SJSA1 (cell line): ENCODE measurements around the gene GRAP2. TPM values are rescaled to one million over a fixed set of nuclear protein-coding genes. Genes with fewer than 3 reads are reported as not detected.
"Not testable (repeated sequence)": the region's sequence is repeated elsewhere in the genome, so short reads cannot be mapped to it uniquely, and the experiment has no call there.

Experiments used
- DNase-seq, 2 experiments: peaks; one replicate each; pipeline ENCODE4 v3.0.0-alpha.2; 2015 to 2020; ENCODE audit warnings: low spot score in 2 of 2, low read depth in 1 of 2
- H3K27ac ChIP-seq: fragments of 250-450 bp; sonication (Bioruptor Pico); 2 replicates; pipeline ENCODE4 v1.5.1; 2020; ENCODE audit warnings: mild to moderate bottlenecking, moderate library complexity
- H3K27me3 ChIP-seq: fragments of 250-450 bp; sonication (Bioruptor Pico); replicated peaks from 2 replicates; pipeline ENCODE4 v1.5.1; 2020; ENCODE audit warnings: mild to moderate bottlenecking, moderate library complexity
- H3K36me3 ChIP-seq: fragments of 250-450 bp; sonication (Bioruptor Pico); 2 replicates; pipeline ENCODE4 v1.5.1; 2020; ENCODE audit warnings: mild to moderate bottlenecking
- H3K4me1 ChIP-seq: fragments of 250-450 bp; sonication (Bioruptor Pico); replicated peaks from 2 replicates; pipeline ENCODE4 v1.6.1; 2021; ENCODE audit warnings: mild to moderate bottlenecking
- H3K4me3 ChIP-seq: fragments of 250-450 bp; sonication (Bioruptor Pico); 2 replicates; pipeline ENCODE4 v1.5.1; 2020; ENCODE audit warnings: mild to moderate bottlenecking
- H3K9me3 ChIP-seq: fragments of 250-450 bp; sonication (Bioruptor Pico); replicated peaks from 2 replicates; pipeline ENCODE4 v1.5.1; 2020; ENCODE audit warnings: mild to moderate bottlenecking
- total RNA-seq: library from RNA; depleted of rRNA; stranded (reverse); fragments of >200 nt; shearing (Covaris generic); gene quantifications from 2 replicates; pipeline ENCODE4 v1.2.3, GENCODE V29; 2014; rRNA removed

Gene GRAP2
- total RNA-seq: 0.61 TPM in 1 of 2 replicates, not detected in the other

GRCh38 chr22:39900306-39901227 is at the start of gene GRAP2:
TSS of gene GRAP2 (plus strand) at chr22:39901084. CDS start at chr22:39947107, 46,023 bp downstream.
- Histone ChIP-seq H3K4me1 (no peaks in the 10 kb centered on the region), H3K27me3 (no peaks in the 10 kb centered on the region; the same call in none of the 2 replicates), H3K27ac (no peak within 1 kb of the TSS), H3K36me3 (no peaks in the 10 kb centered on the region), H3K9me3 (no peaks in the 10 kb centered on the region), H3K4me3 (no peak within 1 kb of the TSS)
- no peak for DNase-seq

- Histone ChIP-seq H3K4me1 (no peaks in the 10 kb centered on the region), H3K27me3 (peaks cover 19% of the 10 kb centered on the region), H3K36me3 (no peaks in the 10 kb centered on the region), H3K27ac (no peak overlapping the region), H3K9me3 (no peaks in the 10 kb centered on the region), H3K4me3 (no peak overlapping the region)
- DNase-seq: no peak
These were observed 49.1 kb upstream of the GRAP2 start for GRCh38 chr22:39851606-39852315.

DNA sequence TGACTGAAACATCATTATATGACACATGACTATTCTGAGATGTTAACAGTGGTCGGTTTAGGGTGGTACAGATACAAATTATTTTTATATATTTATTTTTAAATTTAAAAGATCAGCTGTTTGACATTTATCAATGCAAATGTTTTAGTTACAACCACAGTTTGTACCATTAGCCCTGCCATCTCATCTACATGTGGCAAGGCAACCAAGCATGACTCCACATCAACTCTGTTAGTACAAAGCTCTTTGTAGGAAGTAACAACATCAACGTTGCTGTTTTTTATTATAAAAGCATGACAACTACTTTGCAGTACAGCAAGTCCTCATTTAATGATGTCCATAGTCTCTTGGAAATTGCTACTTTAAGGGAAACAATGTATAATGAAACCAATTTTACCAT is 48.1 kb upstream of the GRAP2 start:
- Histone ChIP-seq H3K9me3 (no peaks in the 10 kb centered on the region), H3K27me3 (peaks cover 19% of the 10 kb centered on the region), H3K27ac (no peak overlapping the region), H3K4me1 (no peaks in the 10 kb centered on the region), H3K36me3 (no peaks in the 10 kb centered on the region), H3K4me3 (no peak overlapping the region)
- DNase-seq: no peak

- peaks cover under 1% of the 10 kb centered on the region for H3K27me3 ChIP-seq
- H3K4me3 ChIP-seq: no peak overlapping the region
- no peaks in the 10 kb centered on the region for H3K36me3 ChIP-seq
- DNase-seq: no peak
- H3K4me1 ChIP-seq: no peaks in the 10 kb centered on the region
- H3K9me3 ChIP-seq: no peaks in the 10 kb centered on the region
- H3K27ac ChIP-seq: no peak overlapping the region
These were observed 44.3 kb upstream of the GRAP2 start for GRCh38 chr22:39856588-39856987.

DNA sequence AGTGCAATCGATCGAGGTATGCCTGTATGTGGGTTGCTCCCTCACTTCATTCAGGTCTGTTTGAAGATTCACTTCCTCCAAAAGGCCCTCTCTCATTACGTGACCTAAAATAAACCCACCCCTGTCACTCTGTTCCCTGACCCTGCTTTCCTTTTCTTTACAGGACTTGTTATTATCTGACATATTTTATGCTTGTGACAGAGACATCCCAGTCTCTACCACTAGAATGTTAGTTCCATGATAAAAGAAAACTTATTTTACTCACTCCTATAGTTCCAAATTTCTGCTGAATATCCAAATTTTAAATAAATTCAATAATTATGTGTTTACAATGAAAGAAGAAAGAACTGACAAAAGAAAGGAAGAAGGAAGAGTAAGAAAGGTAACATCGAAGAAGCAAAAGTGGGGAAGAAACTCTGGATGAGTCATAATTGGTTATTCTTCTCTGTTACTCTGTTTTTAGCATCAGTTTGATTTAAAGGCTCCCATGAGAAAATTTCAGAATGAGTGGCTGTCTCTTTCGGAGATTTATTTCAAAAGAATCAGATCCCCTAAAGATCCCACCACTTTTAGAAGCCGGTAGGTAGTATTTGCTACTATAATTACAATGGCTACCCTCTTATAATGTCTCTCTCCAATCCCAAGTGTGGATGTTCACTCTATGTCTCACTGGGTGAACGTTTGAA is 40.8 kb upstream of the GRAP2 start:
- H3K9me3 ChIP-seq: no peaks in the 10 kb centered on the region
- no peak overlapping the region for H3K4me3 ChIP-seq
- H3K27me3 ChIP-seq: no peaks in the 10 kb centered on the region; the same call in none of the 2 replicates
- H3K4me1 ChIP-seq: no peaks in the 10 kb centered on the region
- no peaks in the 10 kb centered on the region for H3K36me3 ChIP-seq
- H3K27ac ChIP-seq: no peak overlapping the region
- no peak for DNase-seq

GRCh38 chr22:39868741-39869140 is 32.1 kb upstream of the GRAP2 start:
- DNase-seq: no peak
- no peak overlapping the region for H3K27ac ChIP-seq

DNA sequence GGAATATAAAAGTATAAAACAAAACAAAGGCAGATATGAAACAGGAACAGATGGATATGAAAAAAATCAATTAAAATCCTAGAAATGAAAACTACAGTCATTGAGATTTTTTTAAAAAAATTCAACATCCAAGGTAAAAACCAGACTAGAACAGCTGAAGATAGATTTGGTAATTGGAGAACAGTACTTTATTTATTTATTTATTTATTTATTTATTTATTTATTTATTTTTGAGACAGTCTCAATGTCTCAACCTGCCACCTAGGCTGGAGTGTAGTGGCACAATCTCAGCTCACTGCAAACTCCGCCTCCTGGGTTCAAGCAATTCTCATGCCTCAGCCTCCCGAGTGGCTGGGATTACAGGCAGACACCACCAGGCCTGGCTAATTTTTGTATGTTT is 31.1 kb upstream of the GRAP2 start:
- not testable (repeated sequence) for H3K4me1 ChIP-seq, H3K27me3 ChIP-seq, H3K9me3 ChIP-seq, H3K4me3 ChIP-seq, DNase-seq, H3K27ac ChIP-seq, H3K36me3 ChIP-seq

More at GRCh38 chr22:39868741-39869140, 32.1 kb upstream of the GRAP2 start:
- H3K4me3 ChIP-seq: no peak overlapping the region
- H3K9me3 ChIP-seq: no peaks in the 10 kb centered on the region
- no peaks in the 10 kb centered on the region for H3K36me3 ChIP-seq
- no peaks in the 10 kb centered on the region for H3K4me1 ChIP-seq
- peaks cover 4% of the 10 kb centered on the region; the same call in 1 of the 2 replicates for H3K27me3 ChIP-seq

GRCh38 chr22:39871008-39871798 is 29.7 kb upstream of the GRAP2 start:
- no peak overlapping the region for H3K4me3 ChIP-seq
- no peak for DNase-seq
- no peaks in the 10 kb centered on the region for H3K4me1 ChIP-seq
- no peaks in the 10 kb centered on the region for H3K36me3 ChIP-seq
- H3K9me3 ChIP-seq: no peaks in the 10 kb centered on the region
- H3K27ac ChIP-seq: no peak overlapping the region
- H3K27me3 ChIP-seq: peaks cover 4% of the 10 kb centered on the region; the same call in 1 of the 2 replicates

DNA sequence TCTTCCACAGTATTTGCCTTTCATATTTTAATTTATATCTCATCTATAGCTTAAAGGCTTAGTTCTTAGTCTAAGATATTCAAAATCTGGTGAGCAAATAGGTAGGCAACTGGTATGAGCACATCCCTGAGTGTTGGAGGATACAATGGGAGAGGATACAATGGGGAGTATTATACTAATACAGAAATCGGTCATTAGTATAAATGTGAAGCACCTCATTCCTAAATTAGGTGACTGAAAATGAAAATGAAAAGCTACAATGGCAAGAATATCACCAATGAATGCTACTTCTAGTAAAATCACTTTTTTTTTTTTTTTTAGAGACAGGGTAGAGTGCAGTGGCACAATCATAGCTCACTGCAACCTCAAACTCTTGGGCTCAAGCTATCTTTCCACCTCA is 28.3 kb upstream of the GRAP2 start:
- H3K9me3 ChIP-seq: no peaks in the 10 kb centered on the region
- H3K27me3 ChIP-seq: peaks cover 9% of the 10 kb centered on the region; the same call in 1 of the 2 replicates
- no peak for DNase-seq
- no peaks in the 10 kb centered on the region for H3K4me1 ChIP-seq
- H3K36me3 ChIP-seq: no peaks in the 10 kb centered on the region
- no peak overlapping the region for H3K4me3 ChIP-seq
- no peak overlapping the region for H3K27ac ChIP-seq

DNA sequence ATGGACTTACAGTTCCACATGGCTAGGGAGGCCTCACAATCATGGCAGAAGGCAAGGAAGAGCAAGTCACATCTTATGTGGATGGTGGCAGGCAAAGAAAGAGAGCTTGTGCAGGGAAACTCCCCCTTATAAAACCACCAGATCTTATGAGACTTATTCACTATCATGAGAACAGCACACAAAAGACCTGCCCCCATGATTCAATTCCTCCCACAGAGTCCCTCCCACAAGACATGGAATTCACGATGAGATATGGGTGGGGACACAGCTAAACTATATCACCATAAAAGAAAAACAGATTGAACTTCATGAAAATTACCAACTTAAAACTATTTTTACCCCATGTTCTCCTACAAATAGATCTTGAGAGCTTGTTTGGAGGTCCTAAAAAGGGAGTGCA is 26.9 kb upstream of the GRAP2 start:
- Histone ChIP-seq H3K27me3 (0 out of 2 replicates have a peak, but pooled peaks cover 6% of the 10 kb centered on the region), H3K4me1 (no peaks in the 10 kb centered on the region), H3K36me3 (no peaks in the 10 kb centered on the region), H3K4me3 (no peak overlapping the region), H3K27ac (no peak overlapping the region), H3K9me3 (no peaks in the 10 kb centered on the region)
- no peak for DNase-seq

- not testable (repeated sequence) for H3K27me3 ChIP-seq, DNase-seq, H3K4me3 ChIP-seq, H3K4me1 ChIP-seq, H3K9me3 ChIP-seq, H3K36me3 ChIP-seq, H3K27ac ChIP-seq
These were observed 25.6 kb upstream of the GRAP2 start for GRCh38 chr22:39875176-39875885.

DNA sequence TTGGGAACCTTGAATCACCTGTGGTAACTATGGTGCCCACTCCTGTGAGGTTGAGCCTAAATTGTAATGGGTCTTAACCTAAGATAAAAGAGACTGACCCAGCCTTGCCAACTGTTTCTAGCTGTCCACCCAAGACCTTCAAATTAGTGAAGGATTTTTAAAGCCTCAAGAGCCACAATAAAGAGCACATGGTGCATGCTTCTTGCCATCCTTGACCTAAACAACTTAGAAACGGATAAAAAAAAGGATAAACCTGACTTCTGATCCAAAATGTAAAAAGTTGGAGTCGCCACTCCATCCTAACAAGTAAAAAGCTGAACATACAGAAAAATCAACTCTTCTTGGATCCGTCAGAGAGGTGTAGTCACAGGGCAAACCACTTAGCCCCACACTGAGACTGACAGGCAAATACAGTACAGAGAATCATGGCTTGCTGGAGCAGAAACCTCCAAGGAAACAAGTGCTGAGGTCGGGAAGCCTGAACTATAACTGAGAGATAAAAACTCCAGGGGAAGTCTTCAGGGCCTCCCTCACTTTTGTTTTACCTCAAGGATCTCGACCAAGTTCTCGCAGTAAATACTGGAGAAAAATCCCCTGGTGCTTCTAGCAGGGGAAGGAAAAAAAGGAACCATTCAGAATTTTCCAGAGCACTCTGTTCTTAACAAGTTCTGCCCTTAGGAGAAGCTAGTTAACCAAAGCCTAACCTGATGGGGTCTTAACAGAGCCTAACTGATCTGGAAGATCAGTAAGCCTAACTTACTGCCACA is 23.6 kb upstream of the GRAP2 start:
- H3K36me3 ChIP-seq: no peaks in the 10 kb centered on the region
- DNase-seq: no peak

More for the DNA sequence above, 23.6 kb upstream of the GRAP2 start:
- no peak overlapping the region for H3K27ac ChIP-seq
- H3K4me1 ChIP-seq: no peaks in the 10 kb centered on the region
- peaks cover 13% of the 10 kb centered on the region for H3K27me3 ChIP-seq
- no peak overlapping the region for H3K4me3 ChIP-seq
- H3K9me3 ChIP-seq: no peaks in the 10 kb centered on the region
